ENCODE measurements around the gene PLCD1. TPM values are rescaled to one million over a fixed set of nuclear protein-coding genes. Genes with fewer than 3 reads are reported as not detected.

Gene PLCD1
- total and polyA plus RNA-seq, 2 donors (not counting 1 experiment from before 2014, with no cell fraction given) = 8.2 to 47.2 TPM

DNA sequence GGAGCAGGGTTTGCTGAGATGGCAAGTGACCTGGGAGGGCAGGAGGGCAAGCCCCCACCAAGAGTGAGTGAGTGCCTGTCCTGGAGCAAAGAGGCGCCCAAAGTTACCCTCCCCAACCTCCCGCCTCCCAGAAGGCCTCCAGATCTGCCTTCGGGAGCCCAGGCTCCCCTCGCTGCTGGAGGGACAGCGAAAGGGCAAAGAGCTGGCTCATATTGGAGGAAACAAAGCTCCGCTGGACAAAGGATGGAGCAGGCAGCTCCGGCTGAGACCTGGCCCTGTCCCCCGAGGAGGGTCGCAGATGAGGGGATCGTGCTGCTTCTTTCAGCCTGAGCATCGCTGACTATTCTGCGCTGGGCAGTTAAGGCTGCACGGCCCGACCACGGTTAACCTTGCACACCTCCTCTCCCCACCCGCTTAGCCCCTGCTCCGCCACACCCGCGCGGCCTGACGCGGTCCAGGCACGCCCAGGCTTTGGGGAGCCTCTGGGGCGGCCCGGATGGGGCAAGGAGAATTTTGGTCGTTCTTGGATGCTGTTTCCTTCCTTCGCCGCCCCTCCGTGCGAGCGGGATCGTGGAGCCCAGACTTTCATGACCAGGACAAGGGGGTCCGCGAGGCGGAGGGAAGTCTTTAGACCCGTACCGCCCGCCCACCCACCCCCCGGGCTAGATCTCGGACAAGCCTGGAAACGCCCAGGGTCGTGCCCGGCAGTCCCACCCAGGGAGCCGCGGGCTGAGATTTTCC lies 651 bp downstream of the PLCD1 start:
- Histone ChIP-seq H3K79me2 (ENCODE audit: control insufficient read depth, insufficient read depth, low read length) (no peaks in the 10 kb centered on the region), H3K9me3 (ENCODE audit: control insufficient read depth, insufficient read depth, low read depth, low read length) (no peaks in the 10 kb centered on the region), H3K27me3 (ENCODE audit: control insufficient read depth, insufficient read depth, low read length) (no peaks in the 10 kb centered on the region), H2AFZ (ENCODE audit: low read length) (peak overlapping the region; percentile 18), H3K4me1 (ENCODE audit: control insufficient read depth, extremely low read depth, insufficient read depth, low read length) (peaks cover 6% of the 10 kb centered on the region), H4K20me1 (ENCODE audit: control insufficient read depth, extremely low read depth, insufficient read depth, low read length) (no peaks in the 10 kb centered on the region), H3K4me3 (replicated peaks in 1 of 4; ENCODE audit: control extremely low read depth in 1 of 4, insufficient read depth in 1 of 4, low read depth in 3 of 4, low read length in 4 of 4) (peak overlapping the region; percentile 54 to 72 (median 55)), H3K36me3 (ENCODE audit: control insufficient read depth, insufficient read depth, low read length) (no peaks in the 10 kb centered on the region), H3K4me2 (ENCODE audit: extremely low read depth, insufficient read depth, low read length) (peak overlapping the region; percentile 69), H3K27ac (ENCODE audit: insufficient read depth, low read length) (no peak overlapping the region), H3K9ac (ENCODE audit: insufficient read depth, low read length) (peak overlapping the region; percentile 66)
- no peak for DNase-seq (ENCODE audit: low read depth in 2 of 2)
- TF ChIP-seq EZH2 (IDR thresholded peaks at IDR 0.05; ENCODE audit: low read length, missing control alignments) (no peak), CTCF (conservative IDR thresholded peaks at IDR 0.05 in 1 of 2, IDR thresholded peaks at IDR 0.05 in 1 of 2; ENCODE audit: low read depth in 1 of 2, low read length in 2 of 2) (no peak)

- Histone ChIP-seq H3K79me2 (ENCODE audit: control insufficient read depth, insufficient read depth, low read length) (no peaks in the 10 kb centered on the region), H4K20me1 (ENCODE audit: control insufficient read depth, extremely low read depth, insufficient read depth, low read length) (no peaks in the 10 kb centered on the region), H3K36me3 (ENCODE audit: control insufficient read depth, insufficient read depth, low read length) (no peaks in the 10 kb centered on the region), H3K27ac (ENCODE audit: insufficient read depth, low read length) (no peak overlapping the region), H3K4me2 (ENCODE audit: extremely low read depth, insufficient read depth, low read length) (no peak overlapping the region), H3K9me3 (ENCODE audit: control insufficient read depth, insufficient read depth, low read depth, low read length) (no peaks in the 10 kb centered on the region), H2AFZ (ENCODE audit: low read length) (no peak overlapping the region), H3K4me1 (ENCODE audit: control insufficient read depth, extremely low read depth, insufficient read depth, low read length) (peaks cover 6% of the 10 kb centered on the region), H3K4me3 (replicated peaks in 1 of 4; ENCODE audit: control extremely low read depth in 1 of 4, insufficient read depth in 1 of 4, low read depth in 3 of 4, low read length in 4 of 4) (peak overlapping the region in 1 of 4 experiments; percentile 72), H3K27me3 (ENCODE audit: control insufficient read depth, insufficient read depth, low read length) (no peaks in the 10 kb centered on the region), H3K9ac (ENCODE audit: insufficient read depth, low read length) (no peak overlapping the region)
- TF ChIP-seq CTCF (conservative IDR thresholded peaks at IDR 0.05 in 1 of 2, IDR thresholded peaks at IDR 0.05 in 1 of 2; ENCODE audit: low read depth in 1 of 2, low read length in 2 of 2) (no peak), EZH2 (IDR thresholded peaks at IDR 0.05; ENCODE audit: low read length, missing control alignments) (no peak)
- DNase-seq (ENCODE audit: low read depth in 2 of 2) = no peak
These were observed 1.7 kb downstream of the PLCD1 start for GRCh38 chr3:38027466-38028465.

DNA sequence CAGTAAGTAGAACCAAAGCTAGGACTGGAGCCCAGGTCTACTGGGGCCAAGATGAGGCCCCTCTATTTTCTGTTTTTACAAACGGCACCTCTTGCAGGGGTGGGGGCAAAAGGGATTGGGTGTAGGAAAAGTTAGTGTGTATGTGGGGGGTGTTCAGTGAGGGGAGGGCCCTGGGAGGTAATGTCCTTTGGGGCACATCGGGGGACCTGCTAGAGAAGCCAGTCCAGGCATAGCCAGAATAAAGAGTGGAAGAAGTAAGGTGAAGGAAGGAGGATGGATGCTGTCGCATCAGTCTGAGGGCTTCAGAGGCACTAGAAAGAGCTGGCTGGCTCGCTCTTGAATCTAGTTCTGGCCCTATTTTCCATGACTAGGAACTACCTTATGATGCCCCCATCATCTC lies 2.6 kb downstream of the PLCD1 start:
- DNase-seq (ENCODE audit: low read depth in 2 of 2) = no peak
- no peaks in the 10 kb centered on the region for H3K36me3 ChIP-seq (ENCODE audit: control insufficient read depth, insufficient read depth, low read length)
- TF ChIP-seq CTCF (conservative IDR thresholded peaks at IDR 0.05 in 1 of 2, IDR thresholded peaks at IDR 0.05 in 1 of 2; ENCODE audit: low read depth in 1 of 2, low read length in 2 of 2) (no peak), EZH2 (IDR thresholded peaks at IDR 0.05; ENCODE audit: low read length, missing control alignments) (no peak)
- H4K20me1 ChIP-seq (ENCODE audit: control insufficient read depth, extremely low read depth, insufficient read depth, low read length) = no peaks in the 10 kb centered on the region
- H3K9ac ChIP-seq (ENCODE audit: insufficient read depth, low read length) = no peak overlapping the region
- H3K9me3 ChIP-seq (ENCODE audit: control insufficient read depth, insufficient read depth, low read depth, low read length) = no peaks in the 10 kb centered on the region
- H3K27ac ChIP-seq (ENCODE audit: insufficient read depth, low read length) = no peak overlapping the region
- no peaks in the 10 kb centered on the region for H3K27me3 ChIP-seq (ENCODE audit: control insufficient read depth, insufficient read depth, low read length)
- no peak overlapping the region for H3K4me2 ChIP-seq (ENCODE audit: extremely low read depth, insufficient read depth, low read length)
- H2AFZ ChIP-seq (ENCODE audit: low read length) = no peak overlapping the region
- no peak overlapping the region for H3K4me3 ChIP-seq (replicated peaks in 1 of 4; ENCODE audit: control extremely low read depth in 1 of 4, insufficient read depth in 1 of 4, low read depth in 3 of 4, low read length in 4 of 4)
- H3K79me2 ChIP-seq (ENCODE audit: control insufficient read depth, insufficient read depth, low read length) = no peaks in the 10 kb centered on the region
- peaks cover 6% of the 10 kb centered on the region for H3K4me1 ChIP-seq (ENCODE audit: control insufficient read depth, extremely low read depth, insufficient read depth, low read length)
